GM04503 (cell line): ENCODE results near the gene CDK18.
A peak's percentile ranks its signal among the peaks of the same experiment; 100 is the strongest.

Experiments
- DNase-seq: peaks from one replicate; pipeline ENCODE4 v3.0.0-alpha.2; 2012; ENCODE audit warnings: low read depth

Gene CDK18

DNA sequence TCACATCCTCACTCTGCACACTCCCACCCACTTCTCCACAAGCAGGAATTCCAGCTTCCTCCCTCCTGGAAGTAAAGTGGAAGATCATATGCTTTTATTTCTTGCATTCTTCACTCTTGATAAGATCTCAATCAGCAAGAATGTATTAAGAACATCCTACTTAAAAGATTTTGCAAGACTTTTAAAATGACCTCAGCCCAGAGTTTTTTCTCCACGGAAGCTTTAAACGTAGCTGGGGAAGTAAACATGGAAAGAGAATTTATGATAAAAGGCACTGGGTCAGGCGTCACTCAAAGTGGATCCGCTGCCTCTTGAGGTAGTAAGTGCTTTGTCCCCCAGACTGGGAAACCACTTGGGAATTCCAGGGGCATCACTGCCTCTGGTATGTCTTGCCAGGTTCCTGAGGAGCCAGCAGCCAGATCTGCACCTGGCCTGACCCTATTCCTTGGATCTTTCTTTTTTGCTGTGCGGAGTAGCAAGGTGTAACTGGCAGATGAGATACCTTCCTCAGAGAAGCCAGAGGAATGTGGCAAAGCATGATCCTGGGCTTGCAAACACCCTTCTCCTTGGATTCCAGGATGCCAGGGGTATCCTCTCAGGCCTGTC is 33.9 kb downstream of the CDK18 start:
- DNase-seq: no peak

GRCh38 chr1:205541161-205541886 is 36.9 kb downstream of the CDK18 start:
- DNase-seq: no peak

- DNase-seq: no peak
These were observed 37.9 kb downstream of the CDK18 start for GRCh38 chr1:205542367-205542766.

- peak; percentile 51 for DNase-seq
These were observed 39.2 kb downstream of the CDK18 start for GRCh38 chr1:205543351-205544301.

GRCh38 chr1:205545001-205545919 is 40.8 kb downstream of the CDK18 start:
- DNase-seq: no peak

DNA sequence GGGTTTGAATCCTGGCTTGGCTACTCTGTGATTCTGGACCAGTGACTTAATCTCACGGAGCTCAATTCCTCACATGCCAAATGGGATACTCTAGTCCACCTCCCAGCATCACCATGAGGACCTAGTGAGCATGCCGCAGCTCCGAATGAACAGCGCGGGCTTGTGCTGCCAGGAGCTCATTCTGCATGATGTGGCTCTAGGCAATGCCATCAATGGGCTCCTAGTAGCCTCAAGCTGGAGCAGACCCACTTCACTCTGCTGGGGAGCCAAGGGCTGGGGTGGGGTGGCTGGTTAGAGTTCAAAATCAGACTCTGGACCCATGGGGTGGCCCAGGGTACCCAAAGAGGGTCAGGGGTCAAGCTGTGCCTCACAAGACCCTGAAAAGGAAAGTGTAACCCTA is 41.5 kb downstream of the CDK18 start:
- no peak for DNase-seq

- DNase-seq: no peak
These were observed 42.1 kb downstream of the CDK18 start for GRCh38 chr1:205546541-205546940.

DNA sequence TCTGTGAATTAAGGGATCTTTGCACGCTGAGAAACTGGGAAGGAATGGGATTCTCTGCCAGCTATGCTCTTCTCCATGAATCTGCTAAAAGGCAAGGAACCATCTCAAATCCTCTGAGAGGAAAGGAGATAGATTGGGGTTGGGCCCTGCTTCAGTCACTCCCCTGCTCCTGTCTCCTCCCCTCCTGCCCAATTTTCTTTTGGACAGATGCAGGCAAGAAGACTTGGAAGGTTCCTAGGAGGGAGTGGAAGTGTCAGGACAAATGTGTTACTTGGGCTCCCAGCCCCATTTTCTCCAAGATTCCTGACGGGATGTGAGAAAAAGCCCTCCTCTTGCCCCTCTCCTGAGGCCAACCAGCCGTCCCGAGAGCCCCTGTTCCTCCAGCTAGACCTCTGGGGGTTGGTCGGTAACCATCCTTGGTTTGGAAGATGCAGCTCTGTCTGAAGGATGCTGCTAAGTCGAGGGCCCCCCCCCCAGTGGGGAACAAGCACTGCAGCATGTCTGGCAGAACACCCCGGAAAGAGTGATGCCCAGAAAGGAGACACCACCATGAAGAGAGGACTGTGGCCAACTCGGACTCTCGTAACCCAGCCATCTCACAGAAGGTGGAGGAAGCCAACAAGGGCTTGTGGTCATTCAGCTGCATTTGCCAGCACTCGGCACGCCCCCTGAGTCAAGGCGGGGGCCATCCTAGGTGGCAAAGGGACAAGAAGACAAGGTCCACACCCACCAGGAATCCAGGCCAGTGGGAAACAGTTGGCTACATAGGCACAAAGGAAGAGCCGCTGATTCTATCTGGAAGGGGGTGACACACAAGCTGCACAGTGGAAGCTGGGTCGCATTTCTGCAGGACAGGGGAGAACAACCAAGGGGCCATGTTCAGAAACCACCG is 43.7 kb downstream of the CDK18 start:
- no peak for DNase-seq

DNA sequence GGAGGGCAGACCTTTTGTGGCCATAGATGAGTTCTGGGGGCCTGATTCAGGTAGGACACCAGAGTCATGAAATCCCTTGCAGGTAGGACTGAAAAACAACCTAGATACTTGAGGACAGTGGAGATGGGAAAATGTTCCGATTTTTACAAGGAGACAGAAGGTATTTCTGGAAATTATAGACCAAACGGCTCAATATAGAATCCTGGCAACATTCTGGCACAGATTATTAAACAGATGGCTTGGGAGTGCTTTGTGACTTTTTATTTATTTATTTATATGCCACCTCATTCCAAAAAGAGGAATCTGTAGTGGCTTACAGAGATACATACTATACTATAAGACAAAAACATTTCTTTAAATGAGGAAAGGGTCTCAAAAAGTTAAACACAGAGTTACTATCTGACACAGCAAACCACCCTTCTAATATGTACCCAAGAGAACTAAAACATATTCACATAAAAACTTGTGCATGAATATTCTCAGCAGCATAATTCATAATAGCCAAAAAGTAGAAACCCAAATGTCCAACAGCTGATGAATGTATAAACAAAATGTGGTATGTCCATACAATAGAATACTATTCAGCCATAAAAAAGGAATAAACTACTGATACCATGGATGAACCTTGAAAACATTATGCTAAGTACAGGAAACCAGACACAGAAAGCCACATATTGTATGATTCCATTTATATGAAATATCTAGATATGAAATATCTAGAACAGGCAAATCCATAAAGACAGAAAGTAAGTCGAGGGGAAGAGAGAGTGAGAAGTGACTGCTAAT is 49.8 kb downstream of the CDK18 start:
- no peak for DNase-seq

DNA sequence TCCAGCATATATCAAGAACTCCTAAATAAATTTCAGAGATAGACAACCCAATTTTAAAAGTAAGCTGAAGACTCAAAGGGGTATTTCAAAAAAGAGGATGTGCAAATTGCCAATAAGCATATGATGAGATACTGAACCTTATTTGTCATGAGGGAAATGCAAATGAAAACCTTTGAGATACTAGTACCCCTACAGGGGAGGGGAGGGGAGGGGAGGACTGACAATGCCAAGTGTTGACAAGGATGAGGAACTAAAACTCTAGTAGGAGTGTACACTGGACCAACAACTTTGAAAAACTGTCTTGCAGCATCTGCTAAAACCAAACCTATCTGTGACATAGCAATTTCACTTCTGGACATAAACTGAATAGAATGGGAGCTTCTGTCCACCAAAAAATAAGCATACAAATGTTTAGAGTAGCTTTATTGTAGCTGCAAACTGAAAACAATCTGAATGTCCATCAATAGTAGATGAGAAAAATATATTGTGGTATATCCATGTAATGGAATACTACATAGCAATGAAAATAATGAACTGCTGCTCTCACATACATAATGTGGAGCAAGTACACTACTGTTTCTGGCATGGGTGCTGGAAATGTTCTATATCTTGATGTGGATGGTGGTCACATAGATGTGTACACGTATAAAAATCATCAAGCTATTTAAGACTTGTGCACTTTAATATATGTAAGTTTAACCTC is 57.2 kb downstream of the CDK18 start:
- DNase-seq: no peak

GRCh38 chr1:205563927-205564441 is 59.5 kb downstream of the CDK18 start:
- DNase-seq: no peak

DNA sequence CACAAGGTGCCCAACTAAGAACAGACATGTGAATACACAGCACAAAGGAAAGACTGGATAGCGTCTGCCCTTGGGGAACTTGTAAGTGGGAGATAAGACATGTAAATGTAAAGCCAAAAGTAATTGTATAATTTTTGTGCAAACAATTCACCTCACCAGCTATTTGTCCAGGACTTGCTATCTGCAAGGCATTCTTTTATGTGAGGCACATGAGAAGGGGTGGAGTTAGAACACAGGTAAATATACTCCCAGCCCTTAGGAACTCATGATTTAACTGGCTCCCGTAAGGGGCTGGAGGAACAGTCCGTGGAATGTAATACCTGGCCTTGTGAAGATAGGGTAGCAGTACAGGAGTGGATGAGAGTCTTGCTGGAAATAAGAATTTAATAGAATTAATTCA is 61.3 kb downstream of the CDK18 start:
- no peak for DNase-seq

GRCh38 chr1:205567716-205568115 is 63.2 kb downstream of the CDK18 start:
- no peak for DNase-seq

DNA sequence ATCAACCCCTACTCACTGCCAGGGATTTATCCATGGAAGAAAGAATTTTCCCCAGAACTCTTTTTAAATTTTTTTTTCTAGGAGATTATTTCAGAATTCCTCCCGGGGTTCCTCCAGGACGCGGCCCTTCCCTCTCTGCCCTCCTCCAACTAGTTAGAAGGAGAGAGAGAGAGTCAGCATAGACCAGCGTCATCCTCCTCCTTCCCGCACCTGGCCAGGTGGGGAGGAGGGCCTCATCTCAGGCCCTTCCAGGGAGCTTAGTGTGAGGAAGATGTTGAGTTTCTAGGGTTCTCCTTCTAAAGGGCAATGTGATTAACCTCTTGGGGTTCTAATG is 63.6 kb downstream of the CDK18 start:
- DNase-seq: no peak

DNA sequence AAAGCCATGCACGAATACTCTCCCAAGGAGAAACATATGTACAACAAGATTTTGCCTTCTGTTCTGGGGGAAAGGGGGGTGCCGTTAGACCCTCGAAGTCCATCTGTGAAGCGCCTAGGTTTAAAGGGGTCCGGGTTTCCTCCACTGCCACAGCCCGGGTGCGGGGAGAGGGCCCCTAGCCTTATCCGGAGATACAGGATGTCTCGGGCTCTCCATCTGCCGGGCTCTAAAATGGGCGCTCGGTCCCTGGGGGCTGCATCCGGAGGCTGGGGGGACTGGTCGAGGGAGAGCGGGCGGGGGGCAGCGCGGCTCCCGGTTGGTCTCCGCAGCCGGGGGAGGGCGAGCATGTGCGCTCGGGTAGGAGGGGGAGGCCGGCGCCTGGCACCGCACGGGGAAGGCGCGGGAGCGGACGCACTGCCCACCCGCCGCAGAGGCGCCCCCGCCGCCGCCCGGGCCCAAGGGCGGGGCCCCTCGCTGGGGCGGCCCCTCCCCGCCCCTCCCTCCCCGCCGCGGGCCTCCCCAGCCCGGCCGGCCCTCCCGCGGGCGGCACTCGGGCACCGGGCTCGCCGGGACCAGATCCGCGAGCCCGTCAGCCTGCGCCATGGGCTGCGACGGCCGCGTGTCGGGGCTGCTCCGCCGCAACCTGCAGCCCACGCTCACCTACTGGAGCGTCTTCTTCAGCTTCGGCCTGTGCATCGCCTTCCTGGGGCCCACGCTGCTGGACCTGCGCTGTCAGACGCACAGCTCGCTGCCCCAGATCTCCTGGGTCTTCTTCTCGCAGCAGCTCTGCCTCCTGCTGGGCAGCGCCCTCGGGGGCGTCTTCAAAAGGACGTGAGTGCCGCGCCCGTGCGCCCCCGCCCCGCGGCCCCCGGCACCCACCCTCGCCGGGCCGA is 64.2 kb downstream of the CDK18 start:
- DNase-seq: no peak

- no peak for DNase-seq
These were observed 65.1 kb downstream of the CDK18 start for GRCh38 chr1:205569411-205570172.

- DNase-seq: no peak
These were observed 65.7 kb downstream of the CDK18 start for GRCh38 chr1:205570173-205570501.
